ENCODE measurements around the gene TLK2.
"Not testable (repeated sequence)": the region's sequence is repeated elsewhere in the genome, so short reads cannot be mapped to it uniquely, and the experiment has no call there.

DNA sequence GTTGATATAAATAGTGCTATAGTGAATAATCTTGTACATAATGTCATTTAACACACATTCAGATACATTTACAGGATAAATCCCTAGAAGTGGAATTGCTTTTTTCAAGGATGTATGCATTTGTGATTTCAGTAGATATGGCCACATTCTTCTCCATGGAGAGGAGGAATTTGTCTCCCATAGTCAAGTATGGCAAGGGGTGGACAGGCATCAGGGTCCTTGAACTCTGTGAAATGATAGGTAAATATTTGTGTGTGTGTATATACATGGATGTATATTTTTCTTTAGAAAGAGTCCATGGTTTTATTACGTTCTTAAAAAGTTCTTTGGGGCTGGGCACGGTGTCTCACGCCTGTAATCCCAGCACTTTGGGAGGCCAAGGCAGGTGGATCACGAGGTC is 17.7 kb downstream of the TLK2 start:
- not testable (repeated sequence) for TF ChIP-seq KLF1, SP2 (tag by site-specific recombination; IDR thresholded peaks at IDR 0.05)
- TF ChIP-seq, protein P1, sequence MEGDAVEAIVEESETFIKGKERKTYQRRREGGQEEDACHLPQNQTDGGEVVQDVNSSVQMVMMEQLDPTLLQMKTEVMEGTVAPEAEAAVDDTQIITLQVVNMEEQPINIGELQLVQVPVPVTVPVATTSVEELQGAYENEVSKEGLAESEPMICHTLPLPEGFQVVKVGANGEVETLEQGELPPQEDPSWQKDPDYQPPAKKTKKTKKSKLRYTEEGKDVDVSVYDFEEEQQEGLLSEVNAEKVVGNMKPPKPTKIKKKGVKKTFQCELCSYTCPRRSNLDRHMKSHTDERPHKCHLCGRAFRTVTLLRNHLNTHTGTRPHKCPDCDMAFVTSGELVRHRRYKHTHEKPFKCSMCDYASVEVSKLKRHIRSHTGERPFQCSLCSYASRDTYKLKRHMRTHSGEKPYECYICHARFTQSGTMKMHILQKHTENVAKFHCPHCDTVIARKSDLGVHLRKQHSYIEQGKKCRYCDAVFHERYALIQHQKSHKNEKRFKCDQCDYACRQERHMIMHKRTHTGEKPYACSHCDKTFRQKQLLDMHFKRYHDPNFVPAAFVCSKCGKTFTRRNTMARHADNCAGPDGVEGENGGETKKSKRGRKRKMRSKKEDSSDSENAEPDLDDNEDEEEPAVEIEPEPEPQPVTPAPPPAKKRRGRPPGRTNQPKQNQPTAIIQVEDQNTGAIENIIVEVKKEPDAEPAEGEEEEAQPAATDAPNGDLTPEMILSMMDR (tag by site-specific recombination; IDR thresholded peaks at IDR 0.05) = not testable (repeated sequence)
- TF ChIP-seq, protein P2, sequence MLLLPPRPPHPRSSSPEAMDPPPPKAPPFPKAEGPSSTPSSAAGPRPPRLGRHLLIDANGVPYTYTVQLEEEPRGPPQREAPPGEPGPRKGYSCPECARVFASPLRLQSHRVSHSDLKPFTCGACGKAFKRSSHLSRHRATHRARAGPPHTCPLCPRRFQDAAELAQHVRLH (tag by site-specific recombination; IDR thresholded peaks at IDR 0.05) = not testable (repeated sequence)
- TF ChIP-seq, protein P3, sequence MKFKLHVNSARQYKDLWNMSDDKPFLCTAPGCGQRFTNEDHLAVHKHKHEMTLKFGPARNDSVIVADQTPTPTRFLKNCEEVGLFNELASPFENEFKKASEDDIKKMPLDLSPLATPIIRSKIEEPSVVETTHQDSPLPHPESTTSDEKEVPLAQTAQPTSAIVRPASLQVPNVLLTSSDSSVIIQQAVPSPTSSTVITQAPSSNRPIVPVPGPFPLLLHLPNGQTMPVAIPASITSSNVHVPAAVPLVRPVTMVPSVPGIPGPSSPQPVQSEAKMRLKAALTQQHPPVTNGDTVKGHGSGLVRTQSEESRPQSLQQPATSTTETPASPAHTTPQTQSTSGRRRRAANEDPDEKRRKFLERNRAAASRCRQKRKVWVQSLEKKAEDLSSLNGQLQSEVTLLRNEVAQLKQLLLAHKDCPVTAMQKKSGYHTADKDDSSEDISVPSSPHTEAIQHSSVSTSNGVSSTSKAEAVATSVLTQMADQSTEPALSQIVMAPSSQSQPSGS (tag by site-specific recombination; IDR thresholded peaks at IDR 0.05; ENCODE audit: low read depth) = not testable (repeated sequence)

All from HEK293 (cell line).